H1 (cell line): ENCODE measurements around the gene PTX3. TPM values are rescaled to one million over a fixed set of nuclear protein-coding genes. Genes with fewer than 3 reads are reported as not detected.

ENCODE experiments used
- CTCF ChIA-PET: fragments of 300-600 bp; sonication (Branson Sonifier 250); formaldehyde crosslinking; loops from one replicate; lab custom pipeline; 2021; ENCODE audit not compliant: partially characterized antibody; lab: Charles Lee
- POLR2A ChIA-PET: fragments of 300-600 bp; sonication (Branson Sonifier 250); formaldehyde crosslinking; loops from one replicate; lab custom pipeline; 2021; ENCODE audit warnings: inconsistent platforms; ENCODE audit not compliant: partially characterized antibody; lab: Charles Lee
- DNase-seq, 2 experiments: peaks; one replicate each; pipeline versions ENCODE4 v3.0.0 to v3.0.0-alpha.2; 2010 to 2022; ENCODE audit warnings: low spot score in 2 of 2, low read depth in 1 of 2, mixed read lengths in 1 of 2
- FAIRE-seq: peaks from 2 replicates; lab custom pipeline; 2011; peaks lifted over from hg19 to GRCh38; lab: Jason Lieb, UNC
- H2AFZ ChIP-seq: 2 replicates; pipeline ENCODE4 v1.8.1; 2012; ENCODE audit warnings: low read length, inconsistent platforms
- H2AK5ac ChIP-seq: 2 replicates; pipeline ENCODE4 v1.6.1; 2013; ENCODE audit warnings: low read depth, low read length
- H2BK120ac ChIP-seq: replicated peaks from 2 replicates; pipeline ENCODE3; 2013; ENCODE audit warnings: low read depth, low read length, inconsistent platforms
- H2BK12ac ChIP-seq: 2 replicates; pipeline ENCODE4 v1.6.1; 2013; ENCODE audit warnings: low read depth, low read length
- H2BK15ac ChIP-seq: 2 replicates; pipeline ENCODE4 v1.6.1; 2013; ENCODE audit warnings: low read length
- H2BK20ac ChIP-seq: 2 replicates; pipeline ENCODE4 v1.6.1; 2013; ENCODE audit warnings: low read length
- H2BK5ac ChIP-seq: 2 replicates; pipeline ENCODE4 v1.6.1; 2013; ENCODE audit warnings: low read depth, low read length
- H3K14ac ChIP-seq: 2 replicates; pipeline ENCODE4 v1.6.1; 2013; ENCODE audit warnings: inconsistent platforms; ENCODE audit not compliant: insufficient read length
- H3K18ac ChIP-seq: 2 replicates; pipeline ENCODE4 v1.6.1; 2013; ENCODE audit warnings: low read length; ENCODE audit errors: extremely low read depth
- H3K23ac ChIP-seq: 2 replicates; pipeline ENCODE4 v1.6.1; 2013; ENCODE audit warnings: inconsistent platforms; ENCODE audit not compliant: insufficient read length
- H3K23me2 ChIP-seq: 2 replicates; pipeline ENCODE4 v1.6.1; 2013; ENCODE audit warnings: low read depth, low read length
- H3K27ac ChIP-seq: 2 replicates; pipeline ENCODE4 v1.6.1; 2011; ENCODE audit warnings: low read depth, low read length, inconsistent platforms
- H3K27me3 ChIP-seq, 4 experiments: replicated peaks in 1 of 4; 1 replicate in 1 of 4; 2 replicates in 3 of 4; pipeline versions ENCODE4 v1.6.1 to v1.8.1; 2011 to 2013; ENCODE audit warnings: low read length in 3 of 4, mild to moderate bottlenecking in 3 of 4, inconsistent platforms in 2 of 4, mixed read lengths in 2 of 4, moderate library complexity in 1 of 4; ENCODE audit not compliant: control insufficient read depth in 3 of 4, insufficient read depth in 3 of 4; ENCODE audit errors: extremely low read depth in 1 of 4
- H3K36me3 ChIP-seq, 4 experiments: 2 replicates each; pipeline versions ENCODE4 v1.6.1 to v1.8.1; 2011 to 2013; ENCODE audit warnings: mild to moderate bottlenecking in 4 of 4, low read length in 3 of 4, moderate library complexity in 2 of 4, control low read depth in 1 of 4, inconsistent platforms in 1 of 4; ENCODE audit not compliant: insufficient read depth in 4 of 4, control insufficient read depth in 2 of 4
- H3K4ac ChIP-seq: replicated peaks from 2 replicates; pipeline ENCODE3; 2013; ENCODE audit warnings: low read length, low read depth, mixed read lengths, inconsistent platforms; ENCODE audit not compliant: insufficient read length
- H3K4me1 ChIP-seq, 4 experiments: replicated peaks in 1 of 4; 1 replicate in 1 of 4; 2 replicates in 3 of 4; pipeline versions ENCODE4 v1.6.1 to v1.8.1; 2011 to 2013; ENCODE audit warnings: low read length in 3 of 4, inconsistent platforms in 2 of 4, mixed read lengths in 1 of 4; ENCODE audit not compliant: insufficient read depth in 4 of 4, control insufficient read depth in 3 of 4
- H3K4me2 ChIP-seq, 2 experiments: 2 replicates each; pipeline versions ENCODE4 v1.6.1 to v1.8.1; 2011 to 2013; ENCODE audit warnings: low read depth in 2 of 2, low read length in 2 of 2, control low read depth in 1 of 2, inconsistent platforms in 1 of 2, mild to moderate bottlenecking in 1 of 2; ENCODE audit not compliant: insufficient read depth in 1 of 2
- H3K4me3 ChIP-seq, 4 experiments: fragments of 200-600, 300-600 bp in 1 of 4; sonication (generic), shearing (Covaris generic), sonication (Bioruptor Twin) in 1 of 4; 2 replicates each; pipeline versions ENCODE4 v1.5.1 to v1.8.1; 2011 to 2016; ENCODE audit warnings: low read length in 4 of 4, low read depth in 3 of 4, control low read depth in 2 of 4, inconsistent platforms in 2 of 4, mild to moderate bottlenecking in 2 of 4, mixed read lengths in 1 of 4, moderate library complexity in 1 of 4; ENCODE audit not compliant: insufficient read depth in 2 of 4; ENCODE audit errors: extremely low read depth in 1 of 4
- H3K56ac ChIP-seq: replicated peaks from 2 replicates; pipeline ENCODE3; 2013; ENCODE audit warnings: low read depth, mild to moderate bottlenecking, mixed read lengths, low read length, inconsistent platforms; ENCODE audit not compliant: insufficient read length
- H3K79me1 ChIP-seq: 2 replicates; pipeline ENCODE4 v1.6.1; 2013; ENCODE audit warnings: low read depth, low read length, control low read depth
- H3K79me2 ChIP-seq, 2 experiments: 2 replicates each; pipeline versions ENCODE4 v1.6.1 to v1.8.1; 2012 to 2013; ENCODE audit warnings: low read length in 2 of 2, mild to moderate bottlenecking in 2 of 2, inconsistent platforms in 1 of 2; ENCODE audit not compliant: insufficient read depth in 2 of 2, control insufficient read depth in 1 of 2
- H3K9ac ChIP-seq, 4 experiments: replicated peaks in 1 of 4; 1 replicate in 1 of 4; 2 replicates in 3 of 4; pipeline versions ENCODE4 v1.6.1 to v1.8.1; 2011 to 2013; ENCODE audit warnings: low read depth in 3 of 4, low read length in 3 of 4, control low read depth in 2 of 4, mild to moderate bottlenecking in 2 of 4, moderate library complexity in 2 of 4, inconsistent platforms in 1 of 4; ENCODE audit errors: extremely low read depth in 1 of 4
- H3K9me3 ChIP-seq, 2 experiments: 2 replicates each; pipeline versions ENCODE4 v1.6.1 to v1.8.1; 2012 to 2013; ENCODE audit warnings: mild to moderate bottlenecking in 2 of 2, moderate library complexity in 2 of 2, control low read depth in 1 of 2, inconsistent platforms in 1 of 2, low read depth in 1 of 2, low read length in 1 of 2, mixed read lengths in 1 of 2; ENCODE audit not compliant: insufficient read depth in 2 of 2
- H4K20me1 ChIP-seq, 2 experiments: replicated peaks in 1 of 2; 2 replicates each; pipeline versions ENCODE3 to v1.8.1; 2011 to 2013; ENCODE audit warnings: inconsistent platforms in 2 of 2, low read length in 2 of 2, mild to moderate bottlenecking in 1 of 2; ENCODE audit not compliant: insufficient read depth in 2 of 2, control insufficient read depth in 1 of 2
- H4K5ac ChIP-seq: 2 replicates; pipeline ENCODE4 v1.6.1; 2013; ENCODE audit warnings: low read length, low read depth, mixed read lengths, inconsistent platforms; ENCODE audit not compliant: insufficient read length
- H4K8ac ChIP-seq: 2 replicates; pipeline ENCODE4 v1.8.0; 2013; ENCODE audit warnings: mild to moderate bottlenecking, moderate library complexity, low read length, inconsistent platforms; ENCODE audit not compliant: insufficient read depth; ENCODE audit errors: extremely low read depth
- H4K91ac ChIP-seq: replicated peaks from 2 replicates; pipeline ENCODE3; 2013; ENCODE audit warnings: low read length, mixed read lengths, inconsistent platforms; ENCODE audit not compliant: insufficient read length
- BACH1 ChIP-seq: IDR thresholded peaks from 2 replicates; pipeline ENCODE4 v1.6.1; 2012; ENCODE audit warnings: low read length, improper control_type of control experiment
- CREB1 ChIP-seq: IDR thresholded peaks from 2 replicates; pipeline ENCODE4 v1.6.1; 2012; ENCODE audit warnings: inconsistent platforms
- NANOG ChIP-seq: IDR thresholded peaks from 2 replicates; pipeline ENCODE4 v1.6.1; 2011; ENCODE audit warnings: low read length, low read depth, mild to moderate bottlenecking, inconsistent platforms; ENCODE audit not compliant: insufficient read depth, poor library complexity, severe bottlenecking
- RFX5 ChIP-seq: IDR thresholded peaks from 2 replicates; pipeline ENCODE4 v1.6.1; 2011; ENCODE audit warnings: low read depth, low read length, improper control_type of control experiment, borderline replicate concordance
- TCF12 ChIP-seq: IDR thresholded peaks from 2 replicates; pipeline ENCODE4 v1.6.1; 2011; ENCODE audit warnings: low read depth, mild to moderate bottlenecking, low read length
- TEAD4 ChIP-seq: IDR thresholded peaks from 2 replicates; pipeline ENCODE4 v1.6.1; 2012; ENCODE audit warnings: low read depth, low read length, inconsistent platforms, mixed read lengths
- WGBS, 2 experiments: shearing (Covaris generic) in 1 of 2; methylation state at CpG; one replicate each; pipeline versions ENCODE4 v1.1.6 to v1.1.7; 2013 to 2015; ENCODE audit warnings: low lambda C conversion rate in 2 of 2, mixed read lengths in 2 of 2, inconsistent platforms in 1 of 2, low coverage in 1 of 2, missing lambda C conversion rate in 1 of 2; ENCODE audit not compliant: insufficient replicate concordance in 2 of 2, insufficient coverage in 1 of 2, insufficient read length in 1 of 2; ENCODE audit errors: extremely low coverage in 1 of 2, missing lambda C conversion rate in 1 of 2; 5-methylcytosine and 5-hydroxymethylcytosine counted together
- polyA plus RNA-seq, 7 experiments: library from polyadenylated mRNA; depleted of rRNA in 3 of 7; stranded (reverse) in 5 of 7; unstranded in 2 of 7; fragments of >200 nt in 5 of 7; fragments of 200-250 nt in 2 of 7; gene quantifications; 1 replicate in 5 of 7; 2 replicates in 1 of 7; 4 replicates in 1 of 7; pipeline versions ENCODE4 v1.2.1 to v1.2.3, GENCODE V29; 2011 to 2013; ENCODE audit warnings: missing spikeins in 2 of 7, mixed read lengths in 2 of 7
- total RNA-seq: library from RNA; stranded (reverse); fragmentation: NEBNext Ultra II Directional; extraction: Animal tissue kit (Norgen Biotek cat#: 25700); gene quantifications from 2 replicates; pipeline ENCODE4 v1.2.1, GENCODE V29; 2021

PTX3 gene
- total and polyA plus RNA-seq, 2 of the 8 experiments (the other 6 are each of a cell fraction or from before 2014, with no cell fraction given), result 1.2 to 1.7 TPM

DNA sequence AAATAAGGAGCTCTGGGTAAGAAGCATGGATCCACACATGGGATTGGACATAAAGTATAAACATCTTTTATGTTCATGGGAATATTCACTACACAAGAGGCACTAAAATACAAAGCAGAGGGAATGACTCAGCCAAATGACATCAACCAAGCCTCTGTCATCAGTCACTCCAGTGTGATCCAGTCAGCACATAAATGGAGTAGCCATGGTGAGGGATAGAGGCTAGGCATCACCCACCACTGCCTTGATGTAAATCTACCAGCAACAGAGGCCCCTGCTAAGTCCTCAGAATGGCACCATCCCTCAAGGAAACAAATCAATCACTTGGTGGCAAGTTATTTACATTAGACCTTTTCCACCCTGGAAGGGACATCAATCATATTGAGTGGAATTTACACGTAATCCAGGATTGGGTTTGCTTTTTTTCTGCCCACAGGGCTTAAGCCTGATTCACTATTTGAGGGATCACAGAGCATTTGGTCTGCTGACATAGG lies 39.3 kb downstream of the PTX3 start:
- no peak overlapping the region for H2BK20ac ChIP-seq
- ChIA-PET POLR2A (no interaction called here), CTCF (interaction anchor here (0.8 to 1.1 kb wide), 3 partner anchors 10 to 274 kb away, joined by 3 to 5 read pairs (median 3); no protein-coding TSS in a partner anchor)
- H4K8ac ChIP-seq, result no peak overlapping the region
- H3K27ac ChIP-seq, result no peak overlapping the region
- H3K9me3 ChIP-seq, result peaks cover 0 to 3% of the 10 kb centered on the region in 2 experiments; a peak in 1 of 4 replicates
- no peaks in the 10 kb centered on the region for H3K36me3 ChIP-seq
- H4K5ac ChIP-seq, result no peak overlapping the region
- H2AK5ac ChIP-seq, result no peak overlapping the region
- no peak overlapping the region for H2BK15ac ChIP-seq
- no peak overlapping the region for H2BK5ac ChIP-seq
- H3K23me2 ChIP-seq, result no peaks in the 10 kb centered on the region
- peaks cover 0 to 4% (median 0%) of the 10 kb centered on the region in 4 experiments; a peak in 1 of 7 replicates for H3K4me1 ChIP-seq
- no peak overlapping the region for H3K9ac ChIP-seq
- no peak overlapping the region for H3K56ac ChIP-seq
- no peak overlapping the region for H3K4ac ChIP-seq
- no peak overlapping the region for H2BK120ac ChIP-seq
- no peak for TF ChIP-seq RFX5
- no peak for TF ChIP-seq TCF12
- TF ChIP-seq CREB1, result no peak
- TF ChIP-seq NANOG, result no peak
- TF ChIP-seq TEAD4, result no peak
- TF ChIP-seq BACH1, result no peak
- WGBS, 2 experiments, result 100% methylated on average over 1 of the region's 1 CpG; no CpG with 5 or more reads in 1 of the 2 experiments
- H4K20me1 ChIP-seq, result no peaks in the 10 kb centered on the region
- no peak overlapping the region for H3K14ac ChIP-seq
- H3K4me2 ChIP-seq, result no peak overlapping the region
- no peaks in the 10 kb centered on the region for H3K27me3 ChIP-seq
- no peaks in the 10 kb centered on the region for H3K79me1 ChIP-seq
- H3K79me2 ChIP-seq, result no peaks in the 10 kb centered on the region
- H2AFZ ChIP-seq, result no peak overlapping the region
- no peak for FAIRE-seq
- H3K23ac ChIP-seq, result no peak overlapping the region
- H3K18ac ChIP-seq, result no peak overlapping the region
- no peak for DNase-seq
- no peak overlapping the region for H3K4me3 ChIP-seq
- no peak overlapping the region for H2BK12ac ChIP-seq
- no peak overlapping the region for H4K91ac ChIP-seq
